Mesothelial cell of epicardium (in vitro differentiated cells): Measurements from ENCODE around the gene IMP4. TPM values are rescaled to one million over a fixed set of nuclear protein-coding genes. Genes with fewer than 3 reads are reported as not detected.

Source experiments
- DNase-seq, 2 experiments: peaks; one replicate each; pipeline ENCODE4 v3.0.0; 2021; ENCODE audit warnings: low spot score in 2 of 2; ENCODE audit not compliant: unreplicated experiment in 2 of 2
- H3K27ac Mint-ChIP-seq: 2 replicates; pipeline ENCODE4 v1.8.0; 2021; ENCODE audit warnings: mixed read lengths
- H3K27me3 Mint-ChIP-seq: 2 replicates; pipeline ENCODE4 v1.8.0; 2021; ENCODE audit warnings: low read depth, mixed read lengths
- H3K36me3 Mint-ChIP-seq: 2 replicates; pipeline ENCODE4 v1.8.0; 2021; ENCODE audit warnings: mixed read lengths
- H3K4me1 Mint-ChIP-seq: 2 replicates; pipeline ENCODE4 v1.8.0; 2021; ENCODE audit warnings: mixed read lengths
- H3K4me3 Mint-ChIP-seq: 2 replicates; pipeline ENCODE4 v1.8.0; 2021; ENCODE audit warnings: mild to moderate bottlenecking, moderate library complexity, mixed read lengths
- H3K9me3 Mint-ChIP-seq: 2 replicates; pipeline ENCODE4 v1.8.0; 2021; ENCODE audit warnings: mixed read lengths
- total RNA-seq: library from RNA; stranded (reverse); gene quantifications from 3 replicates; pipeline ENCODE4 v1.2.1, GENCODE V29; 2021
- TF ChIP-seq, protein P1 (sequence below): fragments of 200-600 bp; sonication (generic); IDR thresholded peaks from one replicate; pipeline ENCODE4 v1.5.0; 2021; ENCODE audit warnings: antibody characterized with exemption; ENCODE audit not compliant: unreplicated experiment

IMP4 gene
- total RNA-seq, 1 donor from 2014 or later, result 46.9 TPM

DNA sequence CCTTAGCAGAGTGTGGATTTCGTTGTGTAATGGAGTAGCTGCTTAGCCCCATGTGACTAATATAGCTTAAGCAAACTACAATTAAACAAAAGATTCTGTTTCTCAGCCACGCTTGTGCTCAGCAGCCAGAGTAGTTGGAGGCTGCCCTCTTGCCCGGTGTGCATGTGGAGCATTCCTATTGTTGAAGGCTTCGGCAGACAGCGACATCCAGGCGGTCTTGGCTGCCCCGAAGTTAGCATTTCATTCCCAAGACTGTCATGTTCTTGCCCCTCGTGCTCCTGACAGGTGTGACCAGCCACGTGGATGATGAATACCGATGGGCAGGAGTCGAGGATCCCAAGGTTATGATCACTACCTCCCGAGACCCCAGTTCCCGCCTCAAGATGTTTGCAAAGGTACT, 2.4 kb downstream of the IMP4 start:
- Mint-ChIP-seq H3K9me3 (no peaks in the 10 kb centered on the region), H3K4me3 (peak overlapping the region; percentile 99), H3K27ac (no peak overlapping the region), H3K4me1 (peaks cover 15% of the 10 kb centered on the region), H3K27me3 (no peaks in the 10 kb centered on the region), H3K36me3 (peaks cover 37% of the 10 kb centered on the region)
- TF ChIP-seq, protein P1, sequence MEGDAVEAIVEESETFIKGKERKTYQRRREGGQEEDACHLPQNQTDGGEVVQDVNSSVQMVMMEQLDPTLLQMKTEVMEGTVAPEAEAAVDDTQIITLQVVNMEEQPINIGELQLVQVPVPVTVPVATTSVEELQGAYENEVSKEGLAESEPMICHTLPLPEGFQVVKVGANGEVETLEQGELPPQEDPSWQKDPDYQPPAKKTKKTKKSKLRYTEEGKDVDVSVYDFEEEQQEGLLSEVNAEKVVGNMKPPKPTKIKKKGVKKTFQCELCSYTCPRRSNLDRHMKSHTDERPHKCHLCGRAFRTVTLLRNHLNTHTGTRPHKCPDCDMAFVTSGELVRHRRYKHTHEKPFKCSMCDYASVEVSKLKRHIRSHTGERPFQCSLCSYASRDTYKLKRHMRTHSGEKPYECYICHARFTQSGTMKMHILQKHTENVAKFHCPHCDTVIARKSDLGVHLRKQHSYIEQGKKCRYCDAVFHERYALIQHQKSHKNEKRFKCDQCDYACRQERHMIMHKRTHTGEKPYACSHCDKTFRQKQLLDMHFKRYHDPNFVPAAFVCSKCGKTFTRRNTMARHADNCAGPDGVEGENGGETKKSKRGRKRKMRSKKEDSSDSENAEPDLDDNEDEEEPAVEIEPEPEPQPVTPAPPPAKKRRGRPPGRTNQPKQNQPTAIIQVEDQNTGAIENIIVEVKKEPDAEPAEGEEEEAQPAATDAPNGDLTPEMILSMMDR, result no peak
- no peak for DNase-seq

DNA sequence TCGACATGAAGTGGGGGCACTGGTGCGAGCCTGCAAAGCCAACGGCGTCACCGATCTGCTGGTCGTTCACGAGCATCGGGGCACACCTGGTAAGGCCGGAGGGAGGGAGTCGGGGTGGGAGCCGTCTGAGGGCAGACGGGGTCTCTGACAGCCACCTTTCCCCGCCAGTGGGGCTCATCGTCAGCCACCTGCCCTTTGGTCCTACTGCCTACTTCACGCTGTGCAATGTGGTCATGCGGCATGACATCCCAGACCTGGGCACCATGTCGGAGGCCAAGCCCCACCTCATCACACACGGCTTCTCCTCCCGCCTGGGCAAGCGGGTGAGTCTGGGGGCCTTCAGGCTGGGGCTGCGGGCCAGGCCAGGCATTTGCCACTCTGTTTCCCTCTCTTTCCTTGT, 2.9 kb downstream of the IMP4 start:
- TF ChIP-seq, protein P1, result no peak
- no peak for DNase-seq
- peaks cover 15% of the 10 kb centered on the region for H3K4me1 Mint-ChIP-seq
- H3K4me3 Mint-ChIP-seq, result no peak overlapping the region
- peaks cover 33% of the 10 kb centered on the region for H3K36me3 Mint-ChIP-seq
- no peaks in the 10 kb centered on the region for H3K27me3 Mint-ChIP-seq
- H3K9me3 Mint-ChIP-seq, result no peaks in the 10 kb centered on the region
- no peak overlapping the region for H3K27ac Mint-ChIP-seq

DNA sequence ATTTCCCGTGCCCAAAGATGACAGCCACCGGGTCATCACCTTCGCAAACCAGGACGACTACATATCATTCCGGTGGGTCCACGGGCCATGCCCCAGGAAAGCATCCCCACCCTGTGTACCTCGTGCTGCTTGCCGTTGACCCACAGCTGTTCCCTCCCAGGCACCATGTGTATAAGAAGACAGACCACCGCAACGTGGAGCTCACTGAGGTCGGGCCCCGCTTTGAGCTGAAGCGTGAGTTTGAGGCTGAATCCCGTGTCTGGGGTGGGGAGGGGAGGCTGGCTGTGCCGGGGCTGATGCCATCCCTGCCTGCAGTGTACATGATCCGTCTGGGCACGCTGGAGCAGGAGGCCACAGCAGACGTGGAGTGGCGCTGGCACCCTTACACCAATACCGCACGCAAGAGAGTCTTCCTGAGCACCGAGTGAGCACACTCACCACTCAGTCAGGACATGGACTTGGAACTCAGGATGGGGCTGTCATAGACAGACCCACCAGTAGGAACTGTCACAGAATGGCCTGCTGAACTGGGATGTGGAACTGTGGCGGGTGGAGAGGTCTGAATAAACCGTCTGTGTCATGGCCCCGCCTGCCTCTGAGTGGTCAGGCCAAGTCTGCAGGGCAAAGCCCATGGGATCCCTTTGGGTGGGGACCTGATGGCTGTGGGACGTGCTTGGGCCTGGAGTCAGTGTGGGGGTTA, 3.5 kb downstream of the IMP4 start:
- H3K27me3 Mint-ChIP-seq, result no peaks in the 10 kb centered on the region
- DNase-seq, result no peak
- peaks cover 33% of the 10 kb centered on the region for H3K36me3 Mint-ChIP-seq
- no peak overlapping the region for H3K4me3 Mint-ChIP-seq
- H3K4me1 Mint-ChIP-seq, result peaks cover 13% of the 10 kb centered on the region
- TF ChIP-seq, protein P1, result no peak
- no peaks in the 10 kb centered on the region for H3K9me3 Mint-ChIP-seq
- H3K27ac Mint-ChIP-seq, result no peak overlapping the region

DNA sequence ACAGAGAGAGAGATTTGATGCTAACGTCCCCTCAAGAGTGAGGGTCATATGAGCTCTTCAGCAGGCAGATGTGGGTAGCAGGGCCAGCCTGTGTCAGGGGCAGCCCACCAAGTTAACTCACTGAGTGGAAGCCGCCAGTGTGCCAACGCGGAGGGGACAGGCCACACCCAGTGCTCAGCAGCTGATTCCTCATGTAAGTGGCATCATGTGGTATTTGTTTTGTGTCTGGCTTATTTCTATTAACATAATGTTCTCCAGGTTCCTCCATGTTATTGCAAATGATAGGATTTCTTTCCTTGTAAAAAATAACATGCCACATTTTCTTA, 4.0 kb downstream of the IMP4 start:
- TF ChIP-seq, protein P1, result no peak
- Mint-ChIP-seq H3K27me3 (no peaks in the 10 kb centered on the region), H3K4me3 (no peak overlapping the region), H3K36me3 (peaks cover 33% of the 10 kb centered on the region), H3K9me3 (no peaks in the 10 kb centered on the region), H3K27ac (no peak overlapping the region), H3K4me1 (peaks cover 9% of the 10 kb centered on the region)
- no peak for DNase-seq

DNA sequence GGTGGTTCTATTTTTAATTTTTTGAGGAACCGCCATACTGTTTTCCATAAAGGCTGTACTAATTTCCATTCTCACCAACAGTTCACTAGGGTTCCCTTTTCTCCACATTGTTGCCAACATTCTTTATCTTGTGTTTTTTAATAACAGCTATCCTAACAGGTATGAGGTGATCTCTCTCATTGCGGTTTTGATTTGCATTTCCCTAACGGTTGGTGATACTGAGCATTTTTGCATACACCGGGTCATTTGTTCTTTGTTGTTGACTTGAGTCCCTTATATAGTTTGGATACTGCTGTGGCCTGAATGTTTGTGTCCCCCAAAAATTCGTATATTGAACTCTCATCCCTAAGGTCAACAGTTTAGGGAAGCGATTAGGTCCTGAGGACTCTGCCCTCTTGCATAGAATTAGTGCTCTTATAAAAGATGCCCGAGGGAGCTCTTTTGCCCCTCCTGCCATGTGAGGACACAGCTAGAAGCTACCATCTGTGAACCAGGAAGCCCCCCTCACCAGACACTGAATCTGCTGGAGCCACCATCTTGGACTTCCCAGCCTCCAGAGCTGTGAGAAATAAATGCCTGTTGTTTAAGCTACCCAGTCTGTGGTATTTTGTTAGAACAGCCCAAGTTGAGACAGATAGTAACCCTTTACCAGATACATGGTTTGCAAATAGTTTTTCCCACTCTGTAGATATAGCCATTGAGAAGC, 4.7 kb downstream of the IMP4 start:
- Mint-ChIP-seq H3K4me3 (no peak overlapping the region), H3K36me3 (peaks cover 33% of the 10 kb centered on the region), H3K4me1 (peaks cover 8% of the 10 kb centered on the region), H3K27ac (no peak overlapping the region), H3K27me3 (no peaks in the 10 kb centered on the region), H3K9me3 (no peaks in the 10 kb centered on the region)
- DNase-seq, result no peak
- TF ChIP-seq, protein P1, result no peak
